Breast epithelium (tissue), 4 donors: ENCODE results near the gene MOV10. TPM values are rescaled to one million over a fixed set of nuclear protein-coding genes. Genes with fewer than 3 reads are reported as not detected.

Experiments
- DNase-seq, 2 donors: peaks; one replicate each; pipeline ENCODE4 v3.0.0-alpha.2; 2019; ENCODE audit warnings: low spot score in 2 of 2
- H3K27ac ChIP-seq, 2 donors: fragments of 200-600 bp; sonication (generic) in 1 of 2; one replicate each; pipeline ENCODE4 v1.5.1; 2016 to 2019; ENCODE audit warnings: mild to moderate bottlenecking in 1 of 2
- H3K27me3 ChIP-seq, 2 donors: fragments of 200-600 bp; sonication (generic) in 1 of 2; one replicate each; pipeline versions ENCODE4 v1.5.1 to v1.6.0; 2017 to 2019; ENCODE audit warnings: control low read depth in 1 of 2, mild to moderate bottlenecking in 1 of 2
- H3K36me3 ChIP-seq: fragments of 200-600 bp; one replicate; pipeline ENCODE4 v1.5.1; 2019
- H3K4me1 ChIP-seq, 2 donors: fragments of 200-600 bp; sonication (generic); one replicate each; pipeline ENCODE4 v1.5.1; 2016 to 2019; ENCODE audit warnings: control low read depth in 1 of 2
- H3K4me3 ChIP-seq, 3 donors: fragments of 200-600 bp; sonication (generic); 1 replicate in 2 of 3; 2 replicates in 1 of 3; pipeline ENCODE4 v1.5.1; 2016 to 2019; ENCODE audit warnings: mild to moderate bottlenecking in 3 of 3, moderate library complexity in 2 of 3
- H3K9me3 ChIP-seq, 2 donors: fragments of 200-600 bp; sonication (generic) in 1 of 2; one replicate each; pipeline ENCODE4 v1.5.1; 2016 to 2019; ENCODE audit warnings: control low read depth in 1 of 2
- CTCF ChIP-seq, 3 donors: fragments of 450-650 bp; IDR thresholded peaks; one replicate each; pipeline ENCODE4 v1.5.1; 2016 to 2017; ENCODE audit warnings: antibody characterized with exemption in 3 of 3, mild to moderate bottlenecking in 3 of 3, moderate library complexity in 3 of 3
- POLR2A ChIP-seq: fragments of 450-650 bp; IDR thresholded peaks from one replicate; pipeline ENCODE4 v1.6.1; 2016; ENCODE audit warnings: antibody characterized with exemption, mild to moderate bottlenecking, moderate library complexity
- POLR2AphosphoS5 ChIP-seq, 3 donors: sonication (generic); formaldehyde crosslinking; IDR thresholded peaks; one replicate each; pipeline ENCODE4 v1.6.1; 2017; ENCODE audit warnings: antibody characterized with exemption in 3 of 3
- intact Hi-C: fragments of 100-400 bp; cut with DNase I; formaldehyde crosslinking; loops from one replicate; pipeline ENCODE4 v1.15.1; 2023; ENCODE audit warnings: low total_unique reads
- total RNA-seq, 3 donors: library from RNA; depleted of rRNA; stranded (reverse); fragments of >200 nt; gene quantifications; one replicate each; pipeline ENCODE4 v1.1.0, GENCODE V29; 2016

The MOV10 gene
- total RNA-seq, 3 donors from 2014 or later = 14.7 to 52.2 (median 42.6) TPM

DNA sequence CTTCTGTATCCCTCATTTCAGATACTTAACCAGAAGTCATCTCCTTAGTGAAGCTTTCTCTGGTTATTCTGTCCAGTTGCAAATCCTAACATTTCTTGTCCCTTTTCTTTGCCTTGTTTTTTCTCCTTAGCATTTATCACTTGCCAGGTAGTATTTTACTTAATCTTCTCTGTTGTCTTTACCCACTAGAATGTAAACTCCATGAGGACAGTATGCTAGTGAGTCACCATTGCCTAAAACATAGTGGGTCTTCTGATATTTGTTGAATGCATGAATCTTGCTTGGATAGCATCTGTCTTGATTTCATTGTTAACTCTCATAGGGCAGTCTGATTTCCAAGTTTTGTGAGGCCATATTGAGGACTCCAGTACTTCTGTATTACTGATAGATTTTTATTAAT lies 45.2 kb upstream of the MOV10 start:
- Histone ChIP-seq H3K36me3 (no peaks in the 10 kb centered on the region), H3K27me3 (no peaks in the 10 kb centered on the region), H3K4me1 (no peaks in the 10 kb centered on the region), H3K27ac (no peak overlapping the region), H3K4me3 (no peak overlapping the region), H3K9me3 (no peaks in the 10 kb centered on the region)
- TF ChIP-seq CTCF (IDR thresholded peaks at IDR 0.05) (no peak), POLR2A (no peak), POLR2AphosphoS5 (IDR thresholded peaks at IDR 0.05) (no peak)
- no peak for DNase-seq
- intact Hi-C loops = loop anchor here (2.0 kb wide), 1 partner anchor 74 kb away; no protein-coding TSS in a partner anchor

- no peak overlapping the region for H3K27ac ChIP-seq
- H3K9me3 ChIP-seq = no peaks in the 10 kb centered on the region
- no peaks in the 10 kb centered on the region for H3K36me3 ChIP-seq
- no peaks in the 10 kb centered on the region for H3K27me3 ChIP-seq
- no peaks in the 10 kb centered on the region for H3K4me1 ChIP-seq
- H3K4me3 ChIP-seq = no peak overlapping the region
- intact Hi-C loops = no loop called here
- no peak for TF ChIP-seq CTCF (IDR thresholded peaks at IDR 0.05)
- no peak for DNase-seq
These were observed 40.8 kb upstream of the MOV10 start for GRCh38 chr1:112633628-112634027.

DNA sequence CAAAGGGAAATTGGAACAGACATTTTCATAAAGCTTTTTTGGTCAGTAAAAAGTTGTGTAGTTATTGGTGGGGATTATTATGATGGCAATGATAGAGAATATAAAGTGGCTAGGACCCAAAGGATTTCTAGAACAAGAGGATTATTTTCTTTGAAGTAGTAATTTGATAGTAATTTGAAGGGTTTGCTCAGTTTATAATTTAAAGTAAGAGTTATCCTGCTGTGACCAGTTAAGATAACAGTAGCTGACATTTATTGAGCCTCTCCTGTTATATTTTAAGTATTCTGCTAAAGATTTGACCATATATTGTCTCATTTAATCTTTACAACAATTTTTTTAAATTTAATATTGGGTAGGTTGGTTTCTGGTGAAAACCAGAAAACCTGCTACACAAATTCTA lies 40.1 kb upstream of the MOV10 start:
- Histone ChIP-seq H3K36me3 (no peaks in the 10 kb centered on the region), H3K9me3 (no peaks in the 10 kb centered on the region), H3K4me1 (no peaks in the 10 kb centered on the region), H3K27ac (no peak overlapping the region), H3K4me3 (no peak overlapping the region), H3K27me3 (no peaks in the 10 kb centered on the region)
- intact Hi-C loops = no loop called here
- DNase-seq = no peak
- TF ChIP-seq POLR2A = no peak
- no peak for TF ChIP-seq CTCF (IDR thresholded peaks at IDR 0.05)
- no peak for TF ChIP-seq POLR2AphosphoS5 (IDR thresholded peaks at IDR 0.05)

DNA sequence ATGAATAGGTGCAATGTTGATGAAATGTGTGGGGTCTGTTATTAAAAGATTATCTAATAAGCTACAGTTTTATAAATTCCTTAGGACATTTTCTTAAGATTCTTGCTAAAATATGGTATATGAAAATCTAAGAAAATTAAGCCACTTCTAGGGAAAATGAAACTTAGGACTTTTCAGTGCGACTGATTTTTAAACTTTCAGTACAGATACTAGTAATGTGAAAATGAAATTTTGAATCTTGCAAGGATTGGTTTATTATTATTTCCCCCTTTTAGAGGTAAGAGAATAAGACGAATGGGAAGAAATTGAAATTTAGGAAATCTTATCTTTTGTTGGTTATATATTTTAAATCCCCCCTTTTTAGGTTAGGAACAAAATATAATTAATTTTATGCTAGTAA lies 38.4 kb upstream of the MOV10 start:
- Histone ChIP-seq H3K27me3 (no peaks in the 10 kb centered on the region), H3K9me3 (no peaks in the 10 kb centered on the region), H3K4me1 (no peaks in the 10 kb centered on the region), H3K27ac (peak overlapping the region in 1 of 2 donors; percentile 54), H3K4me3 (no peak overlapping the region), H3K36me3 (no peaks in the 10 kb centered on the region)
- TF ChIP-seq POLR2A (no peak), POLR2AphosphoS5 (IDR thresholded peaks at IDR 0.05) (no peak), CTCF (IDR thresholded peaks at IDR 0.05) (no peak)
- DNase-seq = no peak
- intact Hi-C loops = no loop called here

DNA sequence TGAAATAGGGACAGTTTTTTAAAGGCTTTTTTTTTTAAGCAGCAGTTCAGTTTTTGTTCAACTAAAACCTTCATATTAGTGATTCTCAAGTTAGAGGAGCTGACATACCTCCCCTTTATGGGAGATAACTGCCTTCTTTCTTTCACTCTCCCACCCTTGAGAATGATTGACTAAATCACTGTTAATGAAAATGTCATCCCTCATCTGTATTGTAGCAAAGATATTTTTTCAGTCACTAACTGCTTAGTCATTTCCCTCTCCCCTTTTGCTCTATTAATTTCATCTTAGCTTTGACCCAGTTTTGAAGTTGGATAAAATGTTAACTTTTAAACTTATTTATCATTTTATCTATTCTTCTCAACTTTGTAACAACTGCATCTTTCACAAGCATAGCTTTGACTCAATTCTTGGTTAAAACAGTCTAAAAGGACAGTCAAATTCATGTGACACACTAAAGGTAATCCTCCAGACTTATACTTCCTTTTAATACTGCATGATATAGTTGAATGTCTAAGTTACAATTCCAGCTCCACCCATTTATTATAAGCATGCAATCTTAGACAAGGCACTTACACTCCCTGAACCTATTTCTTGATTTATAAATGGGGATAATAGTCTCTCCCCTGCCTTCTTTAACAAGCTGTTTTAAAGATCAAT lies 37.7 kb upstream of the MOV10 start:
- H3K9me3 ChIP-seq = no peaks in the 10 kb centered on the region
- no peaks in the 10 kb centered on the region for H3K36me3 ChIP-seq
- H3K4me3 ChIP-seq = no peak overlapping the region
- TF ChIP-seq POLR2A (no peak), POLR2AphosphoS5 (IDR thresholded peaks at IDR 0.05) (no peak), CTCF (IDR thresholded peaks at IDR 0.05) (no peak)
- H3K27me3 ChIP-seq = no peaks in the 10 kb centered on the region
- no peaks in the 10 kb centered on the region for H3K4me1 ChIP-seq
- no peak for DNase-seq
- H3K27ac ChIP-seq = peak overlapping the region in 1 of 2 donors; percentile 54
- intact Hi-C loops = no loop called here
